Measurements from ENCODE around the gene CEP162. TPM values are rescaled to one million over a fixed set of nuclear protein-coding genes. Genes with fewer than 3 reads are reported as not detected.

The CEP162 gene, protein sequence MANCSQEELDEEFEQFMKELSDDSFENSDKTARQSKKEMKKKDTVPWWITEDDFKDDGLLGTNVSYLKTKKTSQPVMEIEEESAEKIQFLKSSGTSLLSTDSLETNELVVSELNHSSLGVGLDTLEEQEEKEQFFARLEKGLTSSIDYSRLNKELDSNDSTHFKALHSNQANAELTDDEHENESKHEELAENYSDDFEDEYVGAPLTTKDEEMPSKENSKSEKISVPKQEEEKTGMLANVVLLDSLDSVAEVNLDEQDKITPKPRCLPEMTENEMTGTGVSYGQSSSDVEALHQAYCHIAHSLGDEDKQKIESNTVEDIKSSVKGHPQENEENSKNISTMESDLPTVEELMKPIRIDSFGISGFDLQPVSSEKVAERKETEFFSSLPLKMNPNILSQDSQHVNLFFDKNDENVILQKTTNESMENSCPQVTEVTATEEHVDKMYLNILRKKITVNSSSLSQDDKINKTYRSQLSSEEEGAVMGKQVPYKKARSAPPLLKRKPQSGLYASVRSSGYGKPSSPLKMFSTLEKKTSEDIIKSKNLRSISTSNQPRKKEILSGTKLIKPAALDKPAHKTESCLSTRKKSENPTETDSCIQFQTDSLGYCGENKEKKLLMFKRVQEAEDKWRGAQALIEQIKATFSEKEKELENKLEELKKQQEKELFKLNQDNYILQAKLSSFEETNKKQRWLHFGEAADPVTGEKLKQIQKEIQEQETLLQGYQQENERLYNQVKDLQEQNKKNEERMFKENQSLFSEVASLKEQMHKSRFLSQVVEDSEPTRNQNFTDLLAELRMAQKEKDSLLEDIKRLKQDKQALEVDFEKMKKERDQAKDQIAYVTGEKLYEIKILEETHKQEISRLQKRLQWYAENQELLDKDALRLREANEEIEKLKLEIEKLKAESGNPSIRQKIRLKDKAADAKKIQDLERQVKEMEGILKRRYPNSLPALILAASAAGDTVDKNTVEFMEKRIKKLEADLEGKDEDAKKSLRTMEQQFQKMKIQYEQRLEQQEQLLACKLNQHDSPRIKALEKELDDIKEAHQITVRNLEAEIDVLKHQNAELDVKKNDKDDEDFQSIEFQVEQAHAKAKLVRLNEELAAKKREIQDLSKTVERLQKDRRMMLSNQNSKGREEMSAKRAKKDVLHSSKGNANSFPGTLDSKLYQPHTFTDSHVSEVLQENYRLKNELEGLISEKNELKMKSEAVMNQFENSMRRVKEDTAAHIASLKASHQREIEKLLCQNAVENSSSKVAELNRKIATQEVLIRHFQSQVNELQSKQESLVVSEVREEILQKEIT (N-terminal part only)
- 1.1 to 2.0 TPM (median 1.9 TPM) in 5 replicates for total RNA-seq (2022; extraction: Qiagen RNA extraction; ENCODE audit: low read depth)

DNA sequence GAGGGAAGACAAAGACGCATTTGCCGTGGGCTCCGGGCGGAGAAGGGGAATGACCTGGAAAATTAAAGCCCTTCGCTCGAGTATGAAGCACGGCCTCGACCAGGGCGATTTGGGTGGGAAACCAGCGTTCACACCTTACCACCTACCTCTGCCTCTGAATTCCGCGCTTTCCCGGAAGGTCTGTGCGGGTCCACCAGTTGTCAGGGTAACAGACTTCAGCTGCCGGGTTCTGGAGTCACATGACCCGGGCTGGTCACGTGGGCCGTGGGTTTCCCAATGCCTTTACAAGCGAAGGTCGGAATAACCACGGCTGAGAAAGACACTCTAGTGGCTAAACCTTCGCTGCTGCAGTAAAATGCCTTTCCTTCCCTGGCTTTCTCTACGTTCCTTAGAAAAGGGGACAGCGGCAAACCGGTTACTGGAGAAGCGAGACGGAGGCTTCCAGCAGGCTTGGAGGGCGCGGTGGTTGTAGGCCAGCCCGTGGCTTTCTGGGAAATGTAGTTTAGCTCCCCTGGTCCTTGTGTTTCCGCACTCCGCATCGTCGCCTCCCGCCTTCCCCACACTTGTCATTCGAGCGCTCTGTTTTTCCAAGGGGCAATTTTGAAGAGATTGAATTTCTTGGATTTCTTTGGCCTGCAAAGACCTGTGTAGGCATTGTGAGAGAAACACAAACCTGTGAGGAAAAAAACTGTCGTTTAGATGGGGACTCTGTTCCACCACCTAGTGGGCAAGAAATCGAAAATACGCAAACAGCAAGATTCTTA, at the start of gene CEP162:
CEP162 (minus strand) TSS at position 210 of the 764 bp plus-strand sequence. CDS start 1,250 bp downstream, outside the sequence.

Other genes starting within 250 kb of the CEP162 start
- gene MRAP2, start 193.9 kb downstream of the CEP162 start, total RNA-seq (2022; extraction: Qiagen RNA extraction; ENCODE audit: low read depth) = 1.1 to 1.7 TPM (median 1.3 TPM) in 5 replicates

Measured in A549 treated with RU486 at 1 μM for 4 hours (cell line).